ENCODE measurements around the gene IMP3. TPM values are rescaled to one million over a fixed set of nuclear protein-coding genes. Genes with fewer than 3 reads are reported as not detected.
A peak's percentile ranks its signal among the peaks of the same experiment; 100 is the strongest.
"Not testable (repeated sequence)": the region's sequence is repeated elsewhere in the genome, so short reads cannot be mapped to it uniquely, and the experiment has no call there.

Gene IMP3
- 49.0 TPM for polyA plus RNA-seq (2013, experiment 1 of 2)
- polyA plus RNA-seq (2013, experiment 2 of 2): 48.8 TPM

- Histone ChIP-seq H3K4me3 (ENCODE audit: insufficient read depth in 1 of 2, low read depth in 1 of 2, low read length in 2 of 2) (peak within 1 kb of the TSS; percentile 100), H3K9ac (ENCODE audit: low read length) (peak within 1 kb of the TSS; percentile 99), H3K4ac (ENCODE audit: low read depth in 1 of 2, low read length in 2 of 2) (peak within 1 kb of the TSS; percentile 98 to 99), H3K27me3 (ENCODE audit: control insufficient read depth in 1 of 2, insufficient read depth in 1 of 2, low read length in 2 of 2) (no peaks in the 10 kb centered on the region), H2AK5ac (ENCODE audit: low read length, severe bottlenecking) (peak within 1 kb of the TSS; percentile 76), H3K79me1 (replicated peaks; ENCODE audit: low read length, poor library complexity, severe bottlenecking) (peaks cover 12% of the 10 kb centered on the region), H3K36me3 (ENCODE audit: control insufficient read depth in 1 of 2, insufficient read depth in 2 of 2, low read depth in 1 of 2, low read length in 2 of 2) (peaks cover 8% of the 10 kb centered on the region in 2 experiments), H3K4me1 (ENCODE audit: control insufficient read depth, insufficient read depth, low read depth, low read length) (peaks cover 18% of the 10 kb centered on the region), H3K4me2 (ENCODE audit: low read length, poor library complexity, severe bottlenecking) (peak within 1 kb of the TSS; percentile 90), H4K91ac (ENCODE audit: low read length) (peak within 1 kb of the TSS; percentile 100), H2BK120ac (ENCODE audit: low read depth, low read length) (peak within 1 kb of the TSS; percentile 73), H3K23ac (ENCODE audit: low read length in 2 of 2) (peak within 1 kb of the TSS in 1 of 2 experiments; percentile 77), H3K18ac (ENCODE audit: low read depth in 1 of 2, low read length in 2 of 2) (peak within 1 kb of the TSS; percentile 100), H4K8ac (ENCODE audit: low read length) (peak within 1 kb of the TSS; percentile 98), H3K9me3 (ENCODE audit: control insufficient read depth, low read length) (no peaks in the 10 kb centered on the region), H3K27ac (ENCODE audit: low read length, poor library complexity, severe bottlenecking) (peak within 1 kb of the TSS; percentile 96), H2BK15ac (ENCODE audit: low read depth, poor library complexity, severe bottlenecking) (peak within 1 kb of the TSS; percentile 97), H3K14ac (ENCODE audit: low read length in 2 of 2) (peak within 1 kb of the TSS in 1 of 2 experiments; percentile 100), H2AFZ (ENCODE audit: low read depth, low read length) (peak within 1 kb of the TSS; percentile 99), H2BK5ac (ENCODE audit: low read depth, low read length, poor library complexity, severe bottlenecking) (peak within 1 kb of the TSS; percentile 76), H2BK12ac (ENCODE audit: low read length in 2 of 2) (peak within 1 kb of the TSS; percentile 71 to 87)
- WGBS: under 1% methylated on average over 74 of the region's 83 CpGs
- DNase-seq: peak; percentile 98
These were observed at the start of gene IMP3 for GRCh38 chr15:75639709-75640482. Gene IMP3, minus strand, starts transcription at chr15:75640224. Its CDS starts 56 bp downstream, at chr15:75640168.

- H3K23ac ChIP-seq (ENCODE audit: low read length in 2 of 2); H3K4me2 ChIP-seq (ENCODE audit: low read length, poor library complexity, severe bottlenecking); H3K18ac ChIP-seq (ENCODE audit: low read depth in 1 of 2, low read length in 2 of 2); H3K27me3 ChIP-seq (ENCODE audit: control insufficient read depth in 1 of 2, insufficient read depth in 1 of 2, low read length in 2 of 2); H3K27ac ChIP-seq (ENCODE audit: low read length, poor library complexity, severe bottlenecking); H3K79me1 ChIP-seq (replicated peaks; ENCODE audit: low read length, poor library complexity, severe bottlenecking); H3K9me3 ChIP-seq (ENCODE audit: control insufficient read depth, low read length); H4K8ac ChIP-seq (ENCODE audit: low read length); H3K9ac ChIP-seq (ENCODE audit: low read length); H4K91ac ChIP-seq (ENCODE audit: low read length); H2BK120ac ChIP-seq (ENCODE audit: low read depth, low read length); H2BK12ac ChIP-seq (ENCODE audit: low read length in 2 of 2); H2BK5ac ChIP-seq (ENCODE audit: low read depth, low read length, poor library complexity, severe bottlenecking); H3K4me3 ChIP-seq (ENCODE audit: insufficient read depth in 1 of 2, low read depth in 1 of 2, low read length in 2 of 2); H2BK15ac ChIP-seq (ENCODE audit: low read depth, poor library complexity, severe bottlenecking); H2AFZ ChIP-seq (ENCODE audit: low read depth, low read length); DNase-seq; H3K14ac ChIP-seq (ENCODE audit: low read length in 2 of 2); H2AK5ac ChIP-seq (ENCODE audit: low read length, severe bottlenecking); H3K4ac ChIP-seq (ENCODE audit: low read depth in 1 of 2, low read length in 2 of 2): not testable (repeated sequence)
- Histone ChIP-seq H3K4me1 (ENCODE audit: control insufficient read depth, insufficient read depth, low read depth, low read length) (peaks cover 13% of the 10 kb centered on the region), H3K36me3 (ENCODE audit: control insufficient read depth in 1 of 2, insufficient read depth in 2 of 2, low read depth in 1 of 2, low read length in 2 of 2) (peaks cover 32 to 47% of the 10 kb centered on the region in 2 experiments)
- WGBS: 95% methylated on average over 20 of the region's 20 CpGs
These were observed 49.4 kb upstream of the IMP3 start for GRCh38 chr15:75689429-75689828.

- H2BK12ac ChIP-seq (ENCODE audit: low read length in 2 of 2): no peak overlapping the region
- no peak overlapping the region for H2AFZ ChIP-seq (ENCODE audit: low read depth, low read length)
- no peak overlapping the region for H2AK5ac ChIP-seq (ENCODE audit: low read length, severe bottlenecking)
- H3K4me3 ChIP-seq (ENCODE audit: insufficient read depth in 1 of 2, low read depth in 1 of 2, low read length in 2 of 2): no peak overlapping the region
- no peaks in the 10 kb centered on the region for H3K9me3 ChIP-seq (ENCODE audit: control insufficient read depth, low read length)
- H4K91ac ChIP-seq (ENCODE audit: low read length): no peak overlapping the region
- H3K4me2 ChIP-seq (ENCODE audit: low read length, poor library complexity, severe bottlenecking): no peak overlapping the region
- H3K27ac ChIP-seq (ENCODE audit: low read length, poor library complexity, severe bottlenecking): no peak overlapping the region
- H2BK15ac ChIP-seq (ENCODE audit: low read depth, poor library complexity, severe bottlenecking): no peak overlapping the region
- no peak overlapping the region for H3K18ac ChIP-seq (ENCODE audit: low read depth in 1 of 2, low read length in 2 of 2)
- no peak overlapping the region for H4K8ac ChIP-seq (ENCODE audit: low read length)
- H3K4me1 ChIP-seq (ENCODE audit: control insufficient read depth, insufficient read depth, low read depth, low read length): peaks cover 8% of the 10 kb centered on the region
- H3K27me3 ChIP-seq (ENCODE audit: control insufficient read depth in 1 of 2, insufficient read depth in 1 of 2, low read length in 2 of 2): no peaks in the 10 kb centered on the region
- peaks cover 33 to 51% of the 10 kb centered on the region in 2 experiments for H3K36me3 ChIP-seq (ENCODE audit: control insufficient read depth in 1 of 2, insufficient read depth in 2 of 2, low read depth in 1 of 2, low read length in 2 of 2)
- H3K23ac ChIP-seq (ENCODE audit: low read length in 2 of 2): no peak overlapping the region
- DNase-seq: no peak
- H3K14ac ChIP-seq (ENCODE audit: low read length in 2 of 2): no peak overlapping the region
- H3K4ac ChIP-seq (ENCODE audit: low read depth in 1 of 2, low read length in 2 of 2): no peak overlapping the region
- 97% methylated on average over 26 of the region's 26 CpGs for WGBS
- no peak overlapping the region for H2BK120ac ChIP-seq (ENCODE audit: low read depth, low read length)
- no peaks in the 10 kb centered on the region for H3K79me1 ChIP-seq (replicated peaks; ENCODE audit: low read length, poor library complexity, severe bottlenecking)
- no peak overlapping the region for H2BK5ac ChIP-seq (ENCODE audit: low read depth, low read length, poor library complexity, severe bottlenecking)
- H3K9ac ChIP-seq (ENCODE audit: low read length): no peak overlapping the region
These were observed 48.8 kb upstream of the IMP3 start for GRCh38 chr15:75688831-75689230.

- Histone ChIP-seq H4K8ac (ENCODE audit: low read length) (no peak overlapping the region), H3K4me2 (ENCODE audit: low read length, poor library complexity, severe bottlenecking) (no peak overlapping the region), H4K91ac (ENCODE audit: low read length) (no peak overlapping the region), H2BK12ac (ENCODE audit: low read length in 2 of 2) (no peak overlapping the region), H3K36me3 (ENCODE audit: control insufficient read depth in 1 of 2, insufficient read depth in 2 of 2, low read depth in 1 of 2, low read length in 2 of 2) (peaks cover 33 to 51% of the 10 kb centered on the region in 2 experiments), H3K4ac (ENCODE audit: low read depth in 1 of 2, low read length in 2 of 2) (no peak overlapping the region), H3K14ac (ENCODE audit: low read length in 2 of 2) (no peak overlapping the region), H3K27me3 (ENCODE audit: control insufficient read depth in 1 of 2, insufficient read depth in 1 of 2, low read length in 2 of 2) (no peaks in the 10 kb centered on the region), H3K79me1 (replicated peaks; ENCODE audit: low read length, poor library complexity, severe bottlenecking) (no peaks in the 10 kb centered on the region), H3K4me3 (ENCODE audit: insufficient read depth in 1 of 2, low read depth in 1 of 2, low read length in 2 of 2) (no peak overlapping the region), H2BK5ac (ENCODE audit: low read depth, low read length, poor library complexity, severe bottlenecking) (no peak overlapping the region), H3K9ac (ENCODE audit: low read length) (no peak overlapping the region), H3K27ac (ENCODE audit: low read length, poor library complexity, severe bottlenecking) (no peak overlapping the region), H2BK15ac (ENCODE audit: low read depth, poor library complexity, severe bottlenecking) (no peak overlapping the region), H2BK120ac (ENCODE audit: low read depth, low read length) (no peak overlapping the region), H3K4me1 (ENCODE audit: control insufficient read depth, insufficient read depth, low read depth, low read length) (peaks cover 7% of the 10 kb centered on the region), H3K23ac (ENCODE audit: low read length in 2 of 2) (no peak overlapping the region), H3K9me3 (ENCODE audit: control insufficient read depth, low read length) (no peaks in the 10 kb centered on the region), H2AK5ac (ENCODE audit: low read length, severe bottlenecking) (no peak overlapping the region), H3K18ac (ENCODE audit: low read depth in 1 of 2, low read length in 2 of 2) (no peak overlapping the region), H2AFZ (ENCODE audit: low read depth, low read length) (no peak overlapping the region)
- WGBS: 97% methylated on average over 7 of the region's 7 CpGs
- no peak for DNase-seq
These were observed 48.2 kb upstream of the IMP3 start for GRCh38 chr15:75688278-75688557.
